Right hindlimb (tissue), 1 donor: ENCODE results near the gene ARHGAP6.

Experiments
- DNase-seq: peaks from one replicate; pipeline ENCODE4 v3.0.0-alpha.2; 2018

The ARHGAP6 gene

GRCh38 chrX:11665168-11666111 is at the start of gene ARHGAP6:
Gene ARHGAP6 (minus strand): TSS chrX:11665920. CDS start chrX:11664828, 1,092 bp downstream.
- DNase-seq = peak; percentile 74

- DNase-seq = no peak
Measured at GRCh38 chrX:11704725-11705495, 39.2 kb upstream of the ARHGAP6 start.

- DNase-seq = no peak
Measured at GRCh38 chrX:11703855-11704254, 38.1 kb upstream of the ARHGAP6 start.

- DNase-seq = no peak
Measured at GRCh38 chrX:11702965-11703631, 37.4 kb upstream of the ARHGAP6 start.

GRCh38 chrX:11702420-11702819 is 36.7 kb upstream of the ARHGAP6 start:
- no peak for DNase-seq

- no peak for DNase-seq
Measured at GRCh38 chrX:11698702-11699101, 33.0 kb upstream of the ARHGAP6 start.

- no peak for DNase-seq
Measured at GRCh38 chrX:11688201-11688600, 22.5 kb upstream of the ARHGAP6 start.

GRCh38 chrX:11687157-11687556 is 21.4 kb upstream of the ARHGAP6 start:
- no peak for DNase-seq

- DNase-seq = no peak
Measured at GRCh38 chrX:11683057-11683456, 17.3 kb upstream of the ARHGAP6 start.

- no peak for DNase-seq
Measured at GRCh38 chrX:11678158-11678557, 12.4 kb upstream of the ARHGAP6 start.

GRCh38 chrX:11672213-11672612 is 6.5 kb upstream of the ARHGAP6 start:
- no peak for DNase-seq

GRCh38 chrX:11670316-11670715 is 4.6 kb upstream of the ARHGAP6 start:
- DNase-seq = no peak

GRCh38 chrX:11666952-11667685 is 1.4 kb upstream of the ARHGAP6 start:
- DNase-seq = no peak

- peak; percentile 58 for DNase-seq
Measured at GRCh38 chrX:11666164-11666563, 444 bp upstream of the ARHGAP6 start.

GRCh38 chrX:11664211-11665167 is 1.2 kb downstream of the ARHGAP6 start:
- peak; percentile 20 for DNase-seq

- no peak for DNase-seq
Measured at GRCh38 chrX:11663875-11664210, 1.9 kb downstream of the ARHGAP6 start.

GRCh38 chrX:11655282-11656015 is 10.3 kb downstream of the ARHGAP6 start:
- DNase-seq = no peak

- no peak for DNase-seq
Measured at GRCh38 chrX:11648705-11649519, 16.8 kb downstream of the ARHGAP6 start.

- no peak for DNase-seq
Measured at GRCh38 chrX:11647138-11647537, 18.6 kb downstream of the ARHGAP6 start.
